Germinal center (tissue), 1 donor: ENCODE measurements around the gene C4orf50.

ENCODE experiments used
- DNase-seq: peaks from one replicate; pipeline ENCODE4 v3.0.0; 2012; ENCODE audit warnings: mixed read lengths, low spot score

The C4orf50 gene

DNA sequence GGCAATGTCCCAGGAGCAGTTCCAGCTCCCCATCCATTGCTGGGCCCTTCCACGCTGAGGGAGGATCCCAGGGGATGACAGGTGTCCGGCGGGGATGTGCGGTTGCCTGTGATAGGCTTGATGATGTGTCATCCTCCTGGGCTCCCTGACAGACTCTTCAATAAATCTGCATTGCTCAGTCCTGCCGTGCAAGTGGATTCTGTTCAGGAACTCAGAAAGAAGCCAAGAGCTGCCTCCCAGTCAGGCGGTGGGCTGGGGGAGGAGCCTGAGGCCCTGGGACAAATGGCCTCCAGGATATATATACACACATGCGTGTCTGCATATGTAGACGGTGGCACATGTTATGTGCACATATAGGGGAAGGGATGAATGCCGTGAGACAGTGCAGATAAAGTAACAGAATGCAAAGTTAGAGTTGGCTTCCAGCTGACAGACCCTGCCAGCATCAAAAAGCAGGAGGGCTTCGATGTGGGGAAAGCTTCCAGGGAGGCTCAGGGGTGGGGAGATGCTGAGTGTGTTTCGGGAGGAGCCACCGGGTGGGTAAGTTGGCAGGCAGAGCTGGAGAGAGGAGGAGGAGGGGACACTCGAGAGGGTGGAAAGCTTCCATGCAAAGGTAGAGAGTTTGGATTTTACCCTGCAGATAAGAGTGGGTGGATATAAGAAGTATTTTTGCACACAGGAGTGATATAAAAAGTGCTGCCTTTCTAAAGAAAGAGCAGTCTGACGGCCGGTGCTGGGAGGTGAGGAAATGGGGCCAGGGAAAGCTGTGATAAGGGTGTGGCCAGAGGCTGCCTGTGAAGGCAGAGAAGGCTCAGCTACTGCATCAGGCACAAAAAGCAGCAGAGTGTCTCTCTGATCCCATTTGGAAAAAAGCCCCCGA, 96.9 kb downstream of the C4orf50 start:
- no peak for DNase-seq

DNA sequence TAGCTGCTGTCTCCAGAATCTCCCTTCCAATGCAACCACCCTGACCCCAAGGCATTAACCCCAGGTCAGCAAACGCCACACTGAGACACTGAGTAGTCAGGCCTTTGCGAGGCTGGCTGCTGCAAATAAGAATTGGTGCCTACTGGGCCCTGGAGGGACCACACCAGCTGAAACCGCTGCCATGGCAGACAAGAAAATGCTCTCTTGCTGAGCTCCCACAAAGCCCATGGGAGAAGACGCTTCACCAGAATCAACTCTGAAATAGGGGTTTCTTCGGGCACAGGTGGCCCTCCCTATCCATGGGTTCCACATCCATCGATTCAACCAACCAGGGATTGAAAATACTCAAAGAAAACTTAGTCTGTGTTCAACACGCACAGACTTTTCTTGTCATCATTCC, 98.7 kb downstream of the C4orf50 start:
- DNase-seq = no peak

DNA sequence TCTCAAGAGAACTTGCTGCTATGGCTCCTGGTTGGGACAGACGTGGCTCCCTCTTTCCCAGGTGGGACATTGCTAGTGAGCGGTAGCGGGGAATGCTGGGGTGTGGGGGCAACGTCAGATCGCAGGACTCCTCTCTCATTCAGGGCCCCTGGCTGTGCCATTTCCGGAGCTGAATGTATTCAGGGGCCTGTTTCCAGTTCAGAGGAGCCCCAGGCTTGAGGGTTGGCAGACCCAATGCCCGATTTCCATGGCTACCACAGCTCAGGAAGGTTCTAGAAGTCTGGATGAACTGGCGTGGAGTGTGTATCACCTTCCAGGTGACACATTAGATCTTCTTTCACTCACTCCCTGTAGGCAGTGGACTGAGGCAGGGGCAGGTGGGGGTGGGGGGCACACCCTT, 99.2 kb downstream of the C4orf50 start:
- no peak for DNase-seq

DNA sequence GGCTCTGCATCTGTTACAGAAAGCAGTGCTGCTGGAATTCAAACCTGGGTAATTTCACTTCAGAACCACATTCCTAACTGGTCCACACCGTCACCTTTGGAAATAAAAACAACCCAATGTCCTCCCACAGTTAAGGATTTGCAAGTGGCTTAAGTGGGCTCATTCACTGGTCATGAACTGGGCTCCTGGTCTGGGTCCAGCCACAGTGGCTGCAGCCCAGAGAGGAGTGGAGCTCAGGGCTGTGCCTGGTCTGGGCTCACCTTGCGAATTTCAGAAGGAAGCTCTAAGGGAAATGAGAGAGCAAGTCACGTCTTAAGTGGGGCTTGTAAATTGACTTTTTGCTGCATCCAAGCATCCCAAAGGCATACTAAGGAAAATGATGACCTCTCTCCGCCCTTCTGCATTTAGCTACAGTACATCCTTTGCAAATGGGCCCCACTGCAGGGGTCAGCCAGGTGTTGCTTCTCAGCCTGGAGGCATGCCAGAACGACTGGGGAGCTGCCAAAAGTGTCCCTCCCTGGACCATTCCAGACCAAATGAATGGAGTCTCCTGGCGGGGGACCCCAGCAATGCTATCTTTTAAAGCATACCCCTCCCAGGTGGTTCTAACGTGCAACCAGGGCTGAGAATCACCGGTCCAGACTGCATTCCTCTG, 99.8 kb downstream of the C4orf50 start:
- no peak for DNase-seq

DNA sequence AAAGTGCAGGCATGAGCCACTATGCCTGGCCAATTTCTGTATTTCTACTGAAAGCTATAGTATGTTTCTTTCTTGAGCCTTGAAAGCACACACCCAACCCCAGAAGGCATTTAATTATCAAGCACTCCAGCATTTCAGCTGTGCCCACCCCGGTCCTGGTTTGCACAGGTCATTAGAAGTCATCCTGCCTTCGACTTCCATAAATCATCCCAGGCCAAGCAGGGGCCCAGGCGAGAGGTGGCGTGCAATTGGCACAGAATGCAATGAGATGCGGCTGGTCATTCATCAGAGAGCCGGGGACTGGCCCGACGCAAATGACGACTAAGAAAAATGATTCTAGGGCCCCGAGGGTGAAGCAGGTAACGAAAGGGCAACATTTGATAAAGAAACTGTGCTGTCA, 100.6 kb downstream of the C4orf50 start:
- DNase-seq = no peak

DNA sequence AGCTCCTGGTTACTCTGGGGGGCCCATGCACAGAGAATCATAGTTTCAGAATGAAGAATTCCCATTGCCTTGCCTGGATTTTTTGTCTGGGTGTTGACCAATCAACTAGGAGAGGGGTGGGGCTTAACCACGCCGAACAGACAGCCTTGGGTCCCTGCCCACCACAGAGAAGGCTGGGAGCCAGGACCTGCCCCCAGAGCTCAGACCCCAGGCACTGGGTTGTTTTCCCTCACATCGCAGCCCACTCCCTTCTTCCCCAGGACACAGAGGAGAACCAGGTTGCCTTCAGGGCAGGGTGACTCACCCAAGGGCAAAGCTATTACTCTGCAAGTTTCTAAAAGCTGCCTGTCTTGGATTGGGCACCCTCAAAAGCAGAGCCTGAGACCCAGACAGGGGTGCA, 102.0 kb downstream of the C4orf50 start:
- no peak for DNase-seq

DNA sequence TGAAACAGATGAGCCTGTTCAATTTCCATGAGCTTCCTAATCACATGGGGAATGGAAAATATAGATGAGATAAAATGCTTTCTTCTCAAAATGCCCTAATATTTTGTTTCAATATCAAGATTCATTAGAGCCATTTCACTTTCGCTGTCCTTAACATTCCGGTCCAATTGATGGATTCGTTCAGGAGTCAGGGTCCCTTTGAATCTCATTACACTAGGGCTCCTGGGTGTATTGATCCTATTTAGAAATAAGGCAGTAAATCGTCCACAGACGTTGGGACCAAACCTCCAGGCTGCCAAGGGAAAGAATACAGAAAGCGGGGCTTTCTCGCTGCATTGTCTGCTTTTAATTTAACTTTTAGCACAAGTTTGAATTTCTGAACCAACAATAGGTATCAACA, 104.8 kb downstream of the C4orf50 start:
- DNase-seq = no peak

DNA sequence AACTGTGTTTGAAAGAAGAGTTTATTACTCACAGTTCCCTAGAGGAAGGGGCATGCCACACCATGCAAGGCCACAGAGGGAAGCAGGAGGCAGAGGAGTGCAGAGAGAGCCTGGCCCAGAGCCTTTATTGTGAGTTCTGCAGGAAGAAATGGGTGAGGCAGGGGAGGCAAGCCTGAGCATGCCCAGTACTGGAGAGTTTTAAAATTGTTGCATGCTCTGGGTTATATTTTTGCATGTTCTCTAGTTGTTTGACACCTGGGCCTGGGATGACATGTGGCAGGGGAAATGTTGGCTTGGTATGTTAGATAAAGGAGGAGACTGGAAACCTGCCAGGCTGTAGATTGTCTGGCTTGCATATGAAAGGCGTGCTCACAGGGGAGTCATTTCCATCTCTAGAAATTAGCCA, 105.6 kb downstream of the C4orf50 start:
- DNase-seq = no peak

DNA sequence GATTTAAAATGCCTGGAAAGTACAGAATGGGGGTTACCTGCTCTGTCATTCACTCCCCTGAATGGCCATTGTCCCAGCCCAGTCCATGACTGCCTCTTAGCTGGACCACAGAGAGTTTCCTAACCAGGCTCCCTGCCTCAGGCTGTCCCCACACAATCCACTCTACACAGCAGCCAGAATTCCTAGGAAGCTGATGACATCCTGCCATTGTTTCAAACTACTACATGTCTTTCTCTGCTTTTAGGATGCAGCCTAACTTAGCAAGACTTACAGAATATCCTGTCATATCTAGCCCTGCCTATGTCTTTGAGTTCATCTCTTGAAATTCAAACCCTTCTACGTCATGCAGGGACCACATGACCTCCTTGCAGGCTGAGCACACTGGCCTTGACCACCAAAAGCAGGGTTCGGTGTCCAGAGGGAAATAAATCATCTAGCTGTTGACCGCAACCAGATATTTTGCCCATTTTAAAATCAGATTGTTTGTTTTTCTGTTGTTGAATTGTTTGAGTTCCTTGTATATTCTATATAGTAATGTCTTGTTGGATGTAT, 109.3 kb downstream of the C4orf50 start:
- DNase-seq = no peak

DNA sequence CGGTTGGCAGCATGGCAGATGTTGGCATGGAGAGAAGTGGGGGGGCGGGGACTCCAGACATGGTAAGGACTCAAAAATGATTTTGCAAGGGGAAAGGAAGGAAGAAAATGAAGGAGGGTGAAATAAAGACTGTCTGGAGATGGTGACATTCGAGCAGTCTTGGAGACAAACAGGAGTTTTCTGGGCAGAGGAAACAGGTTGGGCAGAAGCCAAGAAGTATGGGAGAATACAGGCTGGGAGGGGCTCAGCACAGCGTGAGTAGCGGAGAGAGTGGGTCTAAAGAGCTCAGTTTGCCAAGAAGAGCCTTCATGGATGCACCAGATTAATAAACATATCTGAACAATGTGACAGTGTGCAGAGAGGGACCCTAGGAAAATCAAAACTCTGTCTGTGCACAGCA, 112.0 kb downstream of the C4orf50 start:
- DNase-seq = no peak

DNA sequence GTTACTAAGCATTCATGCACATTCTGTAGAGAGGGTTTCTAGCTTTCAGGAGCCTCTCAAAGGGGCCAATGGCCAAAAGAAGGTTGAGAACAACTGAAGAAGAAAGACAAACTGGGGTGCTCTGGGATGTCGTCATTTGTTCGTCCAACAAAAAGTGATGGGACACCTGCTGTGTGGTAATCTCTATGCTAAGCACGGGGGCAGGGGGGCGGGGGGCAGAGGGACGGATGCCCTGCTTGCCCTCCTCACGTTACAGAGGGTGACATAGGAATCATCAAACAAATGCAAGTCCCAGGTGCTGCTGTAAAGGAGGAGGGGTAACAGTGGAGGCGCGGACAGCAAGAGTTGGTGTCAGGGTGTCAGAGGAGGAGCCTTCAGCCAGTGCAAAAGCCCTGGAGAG, 112.5 kb downstream of the C4orf50 start:
- no peak for DNase-seq

DNA sequence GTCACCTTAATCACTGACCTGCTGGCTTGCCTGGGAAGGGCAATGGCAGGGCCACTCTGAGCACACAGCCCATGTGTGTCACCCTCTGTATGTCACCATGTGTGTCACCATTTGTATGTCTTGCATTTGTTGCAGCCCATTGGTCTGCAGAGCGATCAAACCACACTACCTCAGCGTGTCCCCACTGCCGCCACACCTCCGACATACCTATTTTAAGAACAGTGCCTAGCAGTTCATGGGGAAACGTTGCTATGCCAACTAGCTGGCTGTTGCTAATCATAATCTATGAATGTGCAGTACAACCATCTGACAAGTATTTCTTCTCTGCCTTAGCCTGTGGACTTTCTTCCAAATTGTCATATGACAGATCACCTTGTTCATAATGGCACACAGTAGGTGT, 117.4 kb downstream of the C4orf50 start:
- no peak for DNase-seq

DNA sequence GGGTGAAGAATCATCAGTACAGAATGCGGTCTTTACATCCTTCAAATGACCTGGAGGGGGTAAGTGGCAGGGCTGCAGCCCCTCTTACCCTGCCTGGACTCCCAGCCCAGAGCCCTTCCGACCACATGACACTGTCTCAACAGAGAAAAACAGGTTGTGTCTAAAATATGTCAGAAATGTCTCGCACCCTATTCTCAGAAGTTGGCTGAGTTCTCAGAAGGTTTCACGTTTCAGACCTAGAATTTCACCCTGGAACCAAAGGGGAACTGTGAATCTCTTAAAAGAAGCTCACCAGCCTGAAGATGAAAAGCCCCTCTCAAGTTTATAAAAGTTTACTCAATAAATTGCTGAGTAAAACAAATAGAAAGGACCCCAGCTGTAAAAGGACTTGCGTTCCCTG, 118.3 kb downstream of the C4orf50 start:
- DNase-seq = no peak

DNA sequence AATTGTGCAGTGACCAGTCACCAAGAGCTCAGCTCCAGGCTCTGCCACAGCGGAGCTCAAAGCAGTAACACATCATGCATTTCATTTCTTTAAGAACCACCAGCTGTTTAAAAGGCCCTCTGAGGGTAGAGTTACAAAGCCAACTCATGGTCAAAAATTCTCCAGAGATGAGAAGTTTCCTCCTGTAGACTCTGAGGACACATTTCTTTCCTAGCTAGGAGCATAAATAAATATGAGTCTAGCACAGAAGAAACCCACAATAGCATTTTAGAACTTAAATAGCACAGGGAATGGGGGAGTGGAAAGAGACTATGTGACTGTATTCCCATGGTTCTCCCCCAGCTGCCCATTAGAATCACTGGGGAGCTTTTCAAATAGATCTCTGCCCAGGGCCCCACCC, 118.8 kb downstream of the C4orf50 start:
- no peak for DNase-seq

DNA sequence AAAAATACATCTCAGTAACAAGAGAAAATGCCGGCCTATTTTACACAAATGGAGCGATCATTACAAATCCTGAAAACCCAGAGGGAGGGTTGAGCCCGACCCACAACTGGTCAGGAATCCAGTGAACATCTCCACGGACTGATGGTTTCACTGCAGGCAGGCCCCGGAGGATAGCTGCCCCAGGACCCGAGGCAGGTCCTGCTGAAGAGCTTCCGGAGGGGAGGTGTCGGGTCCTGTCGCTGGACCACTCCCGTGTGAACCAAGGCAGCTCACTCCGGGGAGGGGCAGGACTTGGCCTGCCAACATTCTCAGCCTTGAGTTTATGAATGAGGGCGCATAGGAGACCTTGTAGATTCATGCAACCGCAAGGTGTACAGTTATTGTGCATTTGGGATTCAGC, 120.6 kb downstream of the C4orf50 start:
- DNase-seq = no peak

DNA sequence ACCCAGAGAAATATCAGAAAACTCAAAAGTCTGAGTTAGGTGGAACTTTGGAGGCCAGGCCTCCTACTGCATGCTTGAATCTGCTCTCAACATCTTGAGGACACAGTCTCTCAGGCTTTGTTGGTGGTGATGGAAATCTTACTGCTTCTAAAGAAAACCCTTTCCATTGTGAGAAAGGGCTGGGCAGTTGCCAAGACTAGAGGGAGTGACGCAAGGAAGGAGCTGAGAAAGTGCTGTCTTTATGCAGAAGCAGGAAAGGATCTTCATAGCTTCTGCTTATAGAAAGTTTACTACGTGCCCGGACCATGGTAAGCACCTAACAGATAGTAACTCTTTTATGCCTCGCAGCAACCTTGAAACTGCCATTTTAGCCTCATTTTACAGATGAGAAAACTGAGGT, 122.9 kb downstream of the C4orf50 start:
- DNase-seq = no peak

DNA sequence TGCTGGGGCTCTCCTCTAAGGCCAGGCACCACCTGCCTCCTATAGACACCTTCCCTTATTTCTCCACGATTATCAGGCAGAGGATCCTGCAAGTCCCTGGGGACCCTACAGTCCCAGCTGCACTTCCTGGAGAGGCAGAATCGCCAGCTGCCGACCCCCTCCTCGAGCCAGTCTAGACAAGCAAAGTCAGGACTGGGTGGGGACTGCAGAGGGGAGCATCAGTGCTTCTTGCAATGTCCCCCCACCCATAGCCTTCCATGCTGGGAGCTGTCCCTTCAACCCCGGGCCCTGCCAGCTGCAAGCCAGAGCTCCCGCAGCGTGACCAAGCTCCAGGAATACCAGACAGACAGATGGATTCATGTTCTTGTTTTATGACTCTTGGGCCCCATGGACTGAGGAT, 124.0 kb downstream of the C4orf50 start:
- no peak for DNase-seq

DNA sequence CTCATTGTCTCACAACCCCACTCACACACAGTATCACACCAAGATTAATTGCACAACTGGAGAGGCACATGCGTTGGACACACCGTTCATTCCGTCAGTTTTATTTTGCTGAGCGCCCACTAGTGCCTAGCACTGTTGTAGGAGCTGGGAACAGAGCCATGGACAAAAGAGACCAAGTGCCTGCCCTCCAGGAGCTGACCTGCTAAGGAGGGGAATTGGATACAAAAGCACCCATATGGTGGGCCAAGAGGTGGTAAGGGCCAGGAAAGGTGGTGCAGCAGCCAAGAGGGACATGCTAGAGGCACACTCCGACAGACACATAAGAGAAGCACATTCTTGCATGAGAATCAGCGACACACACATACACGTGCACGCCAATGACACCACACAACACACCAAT, 124.6 kb downstream of the C4orf50 start:
- no peak for DNase-seq

DNA sequence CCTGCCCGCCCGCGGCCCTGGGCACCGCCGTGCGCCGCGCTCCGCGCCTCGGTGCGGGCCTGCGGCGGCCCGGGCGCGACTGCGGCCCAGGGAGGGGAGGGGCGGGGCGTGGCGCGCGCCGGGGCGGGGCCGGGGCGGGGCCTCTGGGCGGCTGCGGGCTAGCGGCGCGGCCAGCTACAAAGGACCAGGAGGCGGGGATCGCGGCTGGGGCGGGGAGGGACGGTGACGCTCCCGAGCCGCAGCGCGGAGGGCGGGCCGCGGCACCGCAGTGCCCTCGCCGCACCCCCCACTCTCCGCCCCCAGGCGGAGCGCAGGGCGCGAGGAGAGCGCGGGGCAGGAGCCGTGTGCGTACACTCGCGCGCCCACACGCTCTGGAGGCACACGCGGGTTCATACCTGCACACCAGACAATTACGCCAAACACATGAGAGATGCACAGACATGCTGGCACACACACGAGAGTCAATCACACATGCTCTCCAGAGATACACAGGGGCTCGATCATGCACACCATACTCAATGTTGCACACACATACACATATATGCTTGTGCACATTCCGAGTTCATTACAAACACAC, 125.1 kb downstream of the C4orf50 start, which contains the start of gene CRMP1:
CRMP1 (minus strand) TSS at position 83 of the 577 bp plus-strand sequence. CDS start 117 bp downstream, outside the sequence.
- peak; percentile 10 for DNase-seq

DNA sequence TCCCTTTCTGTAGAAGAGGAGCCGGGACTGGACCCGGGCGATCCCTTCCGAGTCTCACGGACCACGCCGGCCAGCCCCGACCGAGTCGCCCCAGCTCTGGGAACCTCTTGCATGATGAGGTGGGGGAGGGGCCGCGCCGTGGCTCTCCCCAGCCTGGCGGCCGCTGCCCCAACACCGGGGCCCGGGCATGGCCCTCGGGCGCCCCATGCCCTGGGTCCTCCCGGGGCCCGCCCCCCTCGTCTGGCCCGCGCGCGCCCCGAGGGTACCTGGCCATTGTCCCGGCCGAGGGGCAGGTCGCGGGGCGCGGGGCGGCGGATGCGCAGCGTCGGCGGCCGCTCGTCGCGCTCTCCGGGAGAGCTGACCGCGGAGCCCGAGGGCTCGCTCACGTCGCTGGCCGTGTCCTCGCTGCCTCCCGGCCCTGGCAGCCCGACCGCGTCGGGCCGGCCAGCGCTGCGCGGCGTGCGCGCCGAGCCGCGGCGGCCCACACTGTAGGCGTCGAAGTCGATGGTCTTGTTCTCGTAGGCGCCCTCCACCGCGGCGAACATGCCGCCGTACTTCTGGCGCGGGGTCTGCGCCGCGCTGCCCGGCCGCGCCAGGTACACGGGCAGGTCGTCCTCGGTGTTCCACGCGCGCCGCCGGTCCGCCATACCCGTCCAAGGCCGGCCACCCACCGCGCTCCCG, 125.8 kb downstream of the C4orf50 start:
- no peak for DNase-seq

DNA sequence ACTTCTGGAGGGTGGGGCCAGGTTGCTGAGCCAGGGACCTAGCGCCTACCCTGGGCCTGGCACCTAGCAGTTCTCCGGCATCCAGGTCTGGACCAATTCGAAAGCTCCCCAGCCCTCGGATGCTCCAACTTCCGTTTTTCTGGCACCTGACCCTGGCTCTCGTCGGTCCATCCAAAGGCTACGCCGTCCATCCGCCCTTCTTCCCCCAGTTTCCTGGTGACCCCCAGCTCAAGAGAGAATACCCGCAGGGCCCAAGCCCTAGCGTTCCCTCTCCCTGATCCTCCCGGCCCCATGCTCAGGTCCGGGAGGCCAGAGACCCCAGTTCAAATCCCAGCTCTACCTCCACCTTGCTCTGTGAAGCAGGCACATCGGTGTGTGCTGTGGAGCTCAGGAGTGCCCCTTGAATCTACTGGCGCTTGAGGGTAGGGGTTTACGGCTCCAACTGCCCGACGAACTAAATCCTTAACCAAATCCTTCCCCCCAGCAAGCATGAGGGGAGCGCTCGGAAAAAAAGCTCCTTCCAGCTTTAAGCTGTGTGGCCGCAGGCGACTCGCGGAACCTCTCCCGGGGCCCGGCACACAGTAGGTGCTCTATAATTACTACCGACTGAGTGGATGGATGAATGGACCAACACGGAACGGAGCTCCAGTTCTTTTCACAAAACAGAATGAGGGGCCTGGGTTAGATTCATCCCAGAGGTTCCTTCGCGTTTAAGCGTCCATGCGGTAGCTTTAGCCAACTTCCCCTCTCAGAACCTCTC, 126.5 kb downstream of the C4orf50 start:
- no peak for DNase-seq
